ENCODE results near the gene ACTG2.
A peak's percentile ranks its signal among the peaks of the same experiment; 100 is the strongest.

ACTG2 gene

GRCh38 chr2:73889206-73889605 is 3.6 kb upstream of the ACTG2 start:
- Histone ChIP-seq H3K79me2 (ENCODE audit: insufficient read depth, low read length) (no peaks in the 10 kb centered on the region), H3K4me1 (ENCODE audit: insufficient read depth, low read length) (peaks cover 7% of the 10 kb centered on the region), H2AFZ (ENCODE audit: low read depth, low read length) (no peak overlapping the region), H3K27me3 (ENCODE audit: insufficient read depth, low read length, poor library complexity) (peaks cover 3% of the 10 kb centered on the region), H3K4me2 (ENCODE audit: insufficient read depth, low read length) (no peak overlapping the region), H3K27ac (ENCODE audit: low read length) (no peak overlapping the region), H3K36me3 (ENCODE audit: insufficient read depth, low read length) (no peaks in the 10 kb centered on the region), H3K9ac (ENCODE audit: low read depth, low read length) (no peak overlapping the region), H3K4me3 (ENCODE audit: low read depth in 1 of 2, low read length in 2 of 2) (no peak overlapping the region), H3K9me3 (ENCODE audit: insufficient read depth, low read length, severe bottlenecking) (no peaks in the 10 kb centered on the region), H4K20me1 (ENCODE audit: insufficient read depth, low read length) (no peaks in the 10 kb centered on the region)
- DNase-seq = no peak
- TF ChIP-seq, protein P1, sequence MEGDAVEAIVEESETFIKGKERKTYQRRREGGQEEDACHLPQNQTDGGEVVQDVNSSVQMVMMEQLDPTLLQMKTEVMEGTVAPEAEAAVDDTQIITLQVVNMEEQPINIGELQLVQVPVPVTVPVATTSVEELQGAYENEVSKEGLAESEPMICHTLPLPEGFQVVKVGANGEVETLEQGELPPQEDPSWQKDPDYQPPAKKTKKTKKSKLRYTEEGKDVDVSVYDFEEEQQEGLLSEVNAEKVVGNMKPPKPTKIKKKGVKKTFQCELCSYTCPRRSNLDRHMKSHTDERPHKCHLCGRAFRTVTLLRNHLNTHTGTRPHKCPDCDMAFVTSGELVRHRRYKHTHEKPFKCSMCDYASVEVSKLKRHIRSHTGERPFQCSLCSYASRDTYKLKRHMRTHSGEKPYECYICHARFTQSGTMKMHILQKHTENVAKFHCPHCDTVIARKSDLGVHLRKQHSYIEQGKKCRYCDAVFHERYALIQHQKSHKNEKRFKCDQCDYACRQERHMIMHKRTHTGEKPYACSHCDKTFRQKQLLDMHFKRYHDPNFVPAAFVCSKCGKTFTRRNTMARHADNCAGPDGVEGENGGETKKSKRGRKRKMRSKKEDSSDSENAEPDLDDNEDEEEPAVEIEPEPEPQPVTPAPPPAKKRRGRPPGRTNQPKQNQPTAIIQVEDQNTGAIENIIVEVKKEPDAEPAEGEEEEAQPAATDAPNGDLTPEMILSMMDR (IDR thresholded peaks at IDR 0.05; ENCODE audit: borderline replicate concordance, extremely low read depth, low read length, poor library complexity, severe bottlenecking) = no peak
- TF ChIP-seq EZH2 (IDR thresholded peaks at IDR 0.05; ENCODE audit: borderline replicate concordance, low read depth, low read length, severe bottlenecking) = no peak
- ATAC-seq (ENCODE audit: insufficient read depth, low read depth) = no peak

DNA sequence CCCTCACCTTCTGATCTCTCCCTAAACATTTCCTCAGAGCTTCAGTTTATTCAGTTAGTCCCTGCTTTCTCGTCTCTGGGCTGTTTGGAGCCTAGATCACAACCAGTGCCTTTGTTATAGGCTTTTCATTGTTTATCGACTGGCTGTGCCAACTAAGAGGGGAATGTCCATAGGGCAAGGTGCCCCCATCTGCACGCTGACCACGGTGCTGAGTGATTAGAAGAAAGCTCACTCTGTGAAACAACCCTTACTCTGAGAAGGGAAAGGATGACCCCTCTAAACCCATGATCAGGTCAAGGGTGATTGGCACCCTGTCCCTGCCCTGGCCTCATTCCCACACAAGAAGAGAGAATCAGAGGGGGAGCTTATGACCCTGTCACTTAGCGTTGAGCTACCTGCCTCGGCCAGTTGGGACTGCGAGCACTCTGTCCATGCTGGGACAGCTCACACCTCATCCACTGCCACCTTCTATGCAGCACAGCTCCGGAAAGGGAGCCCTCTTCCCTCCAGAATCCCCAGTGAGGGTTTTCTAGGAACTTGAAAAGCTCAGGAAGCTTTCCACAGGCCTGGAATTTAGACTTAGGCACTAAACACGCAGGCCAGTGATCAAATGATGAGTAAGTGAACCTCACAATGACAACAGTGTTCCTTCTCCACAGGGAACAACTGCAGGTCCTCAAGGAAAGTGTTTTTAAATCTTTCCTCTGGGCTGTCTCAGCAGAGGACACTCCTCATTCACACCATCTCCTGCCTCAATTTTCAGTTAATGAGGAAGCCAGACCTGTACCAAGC is 2.3 kb upstream of the ACTG2 start:
- ATAC-seq (ENCODE audit: insufficient read depth, low read depth) (no peak), DNase-seq (no peak)
- TF ChIP-seq, protein P1 (IDR thresholded peaks at IDR 0.05; ENCODE audit: borderline replicate concordance, extremely low read depth, low read length, poor library complexity, severe bottlenecking) = no peak
- TF ChIP-seq EZH2 (IDR thresholded peaks at IDR 0.05; ENCODE audit: borderline replicate concordance, low read depth, low read length, severe bottlenecking) = no peak
- no peaks in the 10 kb centered on the region for H4K20me1 ChIP-seq (ENCODE audit: insufficient read depth, low read length)
- peaks cover 7% of the 10 kb centered on the region for H3K4me1 ChIP-seq (ENCODE audit: insufficient read depth, low read length)
- no peak overlapping the region for H3K4me2 ChIP-seq (ENCODE audit: insufficient read depth, low read length)
- 0 out of 2 replicates have a peak overlapping the region, but pooled peaks have one; percentile 12 for H2AFZ ChIP-seq (ENCODE audit: low read depth, low read length)
- no peak overlapping the region for H3K27ac ChIP-seq (ENCODE audit: low read length)
- no peaks in the 10 kb centered on the region for H3K9me3 ChIP-seq (ENCODE audit: insufficient read depth, low read length, severe bottlenecking)
- H3K4me3 ChIP-seq (ENCODE audit: low read depth in 1 of 2, low read length in 2 of 2) = no peak overlapping the region
- H3K79me2 ChIP-seq (ENCODE audit: insufficient read depth, low read length) = no peaks in the 10 kb centered on the region
- H3K36me3 ChIP-seq (ENCODE audit: insufficient read depth, low read length) = no peaks in the 10 kb centered on the region
- H3K9ac ChIP-seq (ENCODE audit: low read depth, low read length) = no peak overlapping the region
- H3K27me3 ChIP-seq (ENCODE audit: insufficient read depth, low read length, poor library complexity) = peaks cover 3% of the 10 kb centered on the region

- Histone ChIP-seq H3K27ac (ENCODE audit: low read length) (no peak overlapping the region), H3K4me3 (ENCODE audit: low read depth in 1 of 2, low read length in 2 of 2) (no peak overlapping the region), H3K27me3 (ENCODE audit: insufficient read depth, low read length, poor library complexity) (peaks cover 3% of the 10 kb centered on the region), H3K9ac (ENCODE audit: low read depth, low read length) (no peak overlapping the region), H2AFZ (ENCODE audit: low read depth, low read length) (no peak overlapping the region), H3K9me3 (ENCODE audit: insufficient read depth, low read length, severe bottlenecking) (no peaks in the 10 kb centered on the region), H3K79me2 (ENCODE audit: insufficient read depth, low read length) (no peaks in the 10 kb centered on the region), H3K4me1 (ENCODE audit: insufficient read depth, low read length) (peaks cover 12% of the 10 kb centered on the region), H4K20me1 (ENCODE audit: insufficient read depth, low read length) (no peaks in the 10 kb centered on the region), H3K36me3 (ENCODE audit: insufficient read depth, low read length) (no peaks in the 10 kb centered on the region), H3K4me2 (ENCODE audit: insufficient read depth, low read length) (no peak overlapping the region)
- TF ChIP-seq, protein P1 (IDR thresholded peaks at IDR 0.05; ENCODE audit: borderline replicate concordance, extremely low read depth, low read length, poor library complexity, severe bottlenecking) = no peak
- no peak for TF ChIP-seq EZH2 (IDR thresholded peaks at IDR 0.05; ENCODE audit: borderline replicate concordance, low read depth, low read length, severe bottlenecking)
- ATAC-seq (ENCODE audit: insufficient read depth, low read depth) (no peak), DNase-seq (no peak)
These were observed 1.4 kb upstream of the ACTG2 start for GRCh38 chr2:73891276-73891901.
